ENCODE data around the gene ZNF689.
"Not testable (repeated sequence)": the region's sequence is repeated elsewhere in the genome, so short reads cannot be mapped to it uniquely, and the experiment has no call there.

ZNF689 gene

GRCh38 chr16:30641378-30641982 lies 31.3 kb upstream of the ZNF689 start:
- Histone ChIP-seq H3K36me3 (ENCODE audit: control insufficient read depth in 1 of 2, insufficient read depth in 2 of 2, low read length in 2 of 2) (no peaks in the 10 kb centered on the region), H2BK12ac (ENCODE audit: low read length) (no peak overlapping the region), H3K9ac (ENCODE audit: low read length) (no peak overlapping the region), H4K91ac (ENCODE audit: low read depth, low read length) (no peak overlapping the region), H3K27me3 (ENCODE audit: insufficient read depth, low read length) (no peaks in the 10 kb centered on the region), H3K4me2 (ENCODE audit: low read length) (no peak overlapping the region), H3K23ac (ENCODE audit: low read length) (no peak overlapping the region), H4K8ac (ENCODE audit: low read depth, low read length) (no peak overlapping the region), H3K18ac (ENCODE audit: low read length) (no peak overlapping the region), H3K4me1 (ENCODE audit: control insufficient read depth in 1 of 2, insufficient read depth in 2 of 2, low read length in 2 of 2) (no peaks in the 10 kb centered on the region), H3K4me3 (ENCODE audit: low read depth, low read length) (no peak overlapping the region), H3K27ac (ENCODE audit: low read depth, low read length) (no peak overlapping the region), H3K9me3 (ENCODE audit: insufficient read depth, low read depth, low read length) (no peaks in the 10 kb centered on the region), H3K4ac (ENCODE audit: low read depth, low read length) (no peak overlapping the region), H2BK120ac (ENCODE audit: insufficient read depth, low read length, poor library complexity) (no peak overlapping the region), H2BK5ac (ENCODE audit: low read depth, low read length, poor library complexity) (no peak overlapping the region), H4K12ac (ENCODE audit: low read depth, low read length) (no peak overlapping the region), H2AK5ac (ENCODE audit: low read length) (no peak overlapping the region), H3K79me2 (ENCODE audit: control insufficient read depth, insufficient read depth, low read length, poor library complexity) (no peaks in the 10 kb centered on the region), H3K14ac (ENCODE audit: low read length) (no peak overlapping the region), H3K79me1 (ENCODE audit: low read length) (no peaks in the 10 kb centered on the region), H2AFZ (ENCODE audit: insufficient read depth, low read length, poor library complexity) (no peak overlapping the region)
- DNase-seq = no peak
- no CpG with 5 or more reads among the region's 3 CpGs for WGBS (ENCODE audit: extremely low coverage, insufficient coverage, insufficient read length)

DNA sequence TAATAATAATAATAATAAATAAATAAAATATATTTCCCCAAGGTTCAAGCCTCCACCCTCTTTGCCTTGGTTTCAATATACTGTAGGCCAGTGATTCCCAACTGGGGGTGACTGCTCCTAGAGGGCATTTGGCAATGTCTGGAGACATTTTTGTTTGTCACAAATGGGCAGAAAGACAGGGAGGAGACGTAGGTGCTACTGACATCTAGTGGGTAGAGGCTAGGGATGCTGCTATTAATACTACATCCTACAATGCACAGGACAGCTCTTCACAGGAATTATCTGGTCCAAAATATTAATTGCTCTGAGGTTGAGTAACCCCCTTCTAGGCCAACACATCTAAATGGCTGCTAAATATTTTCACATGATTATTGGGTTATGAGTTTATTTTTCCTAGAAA lies 27.8 kb upstream of the ZNF689 start:
- no peak overlapping the region for H3K27ac ChIP-seq (ENCODE audit: low read depth, low read length)
- no peak overlapping the region for H3K9ac ChIP-seq (ENCODE audit: low read length)

GRCh38 chr16:30637139-30637538 lies 26.9 kb upstream of the ZNF689 start:
- not testable (repeated sequence) for H4K8ac ChIP-seq (ENCODE audit: low read depth, low read length); H3K4me3 ChIP-seq (ENCODE audit: low read depth, low read length); H2AK5ac ChIP-seq (ENCODE audit: low read length); H4K91ac ChIP-seq (ENCODE audit: low read depth, low read length); H4K12ac ChIP-seq (ENCODE audit: low read depth, low read length); H2BK120ac ChIP-seq (ENCODE audit: insufficient read depth, low read length, poor library complexity); H3K36me3 ChIP-seq (ENCODE audit: control insufficient read depth in 1 of 2, insufficient read depth in 2 of 2, low read length in 2 of 2); H3K9ac ChIP-seq (ENCODE audit: low read length); H3K4me2 ChIP-seq (ENCODE audit: low read length); H3K18ac ChIP-seq (ENCODE audit: low read length); H3K9me3 ChIP-seq (ENCODE audit: insufficient read depth, low read depth, low read length); H3K4me1 ChIP-seq (ENCODE audit: control insufficient read depth in 1 of 2, insufficient read depth in 2 of 2, low read length in 2 of 2); H3K23ac ChIP-seq (ENCODE audit: low read length); H3K4ac ChIP-seq (ENCODE audit: low read depth, low read length); H3K14ac ChIP-seq (ENCODE audit: low read length); H3K27me3 ChIP-seq (ENCODE audit: insufficient read depth, low read length); DNase-seq; H3K79me2 ChIP-seq (ENCODE audit: control insufficient read depth, insufficient read depth, low read length, poor library complexity); H2BK5ac ChIP-seq (ENCODE audit: low read depth, low read length, poor library complexity); H2BK12ac ChIP-seq (ENCODE audit: low read length); H3K27ac ChIP-seq (ENCODE audit: low read depth, low read length); H2AFZ ChIP-seq (ENCODE audit: insufficient read depth, low read length, poor library complexity); H3K79me1 ChIP-seq (ENCODE audit: low read length)
- WGBS (ENCODE audit: extremely low coverage, insufficient coverage, insufficient read length) = no CpG with 5 or more reads among the region's 10 CpGs

More for the DNA sequence above, 27.8 kb upstream of the ZNF689 start:
- Histone ChIP-seq H3K4me3 (ENCODE audit: low read depth, low read length) (no peak overlapping the region), H3K79me2 (ENCODE audit: control insufficient read depth, insufficient read depth, low read length, poor library complexity) (peaks cover 4% of the 10 kb centered on the region), H3K27me3 (ENCODE audit: insufficient read depth, low read length) (no peaks in the 10 kb centered on the region), H2AFZ (ENCODE audit: insufficient read depth, low read length, poor library complexity) (no peak overlapping the region), H3K9me3 (ENCODE audit: insufficient read depth, low read depth, low read length) (no peaks in the 10 kb centered on the region), H3K4me1 (ENCODE audit: control insufficient read depth in 1 of 2, insufficient read depth in 2 of 2, low read length in 2 of 2) (peaks cover 0 to 2% of the 10 kb centered on the region in 2 experiments), H3K4ac (ENCODE audit: low read depth, low read length) (no peak overlapping the region), H4K8ac (ENCODE audit: low read depth, low read length) (no peak overlapping the region), H2BK5ac (ENCODE audit: low read depth, low read length, poor library complexity) (no peak overlapping the region), H3K23ac (ENCODE audit: low read length) (no peak overlapping the region), H3K4me2 (ENCODE audit: low read length) (no peak overlapping the region), H4K91ac (ENCODE audit: low read depth, low read length) (no peak overlapping the region), H2BK12ac (ENCODE audit: low read length) (no peak overlapping the region), H2BK120ac (ENCODE audit: insufficient read depth, low read length, poor library complexity) (no peak overlapping the region), H3K18ac (ENCODE audit: low read length) (no peak overlapping the region), H3K79me1 (ENCODE audit: low read length) (peaks cover 9% of the 10 kb centered on the region), H3K14ac (ENCODE audit: low read length) (no peak overlapping the region), H2AK5ac (ENCODE audit: low read length) (no peak overlapping the region), H4K12ac (ENCODE audit: low read depth, low read length) (no peak overlapping the region), H3K36me3 (ENCODE audit: control insufficient read depth in 1 of 2, insufficient read depth in 2 of 2, low read length in 2 of 2) (no peaks in the 10 kb centered on the region)
- peak; percentile 48 to 80 for DNase-seq
- no CpG with 5 or more reads among the region's 1 CpG for WGBS (ENCODE audit: extremely low coverage, insufficient coverage, insufficient read length)

DNA sequence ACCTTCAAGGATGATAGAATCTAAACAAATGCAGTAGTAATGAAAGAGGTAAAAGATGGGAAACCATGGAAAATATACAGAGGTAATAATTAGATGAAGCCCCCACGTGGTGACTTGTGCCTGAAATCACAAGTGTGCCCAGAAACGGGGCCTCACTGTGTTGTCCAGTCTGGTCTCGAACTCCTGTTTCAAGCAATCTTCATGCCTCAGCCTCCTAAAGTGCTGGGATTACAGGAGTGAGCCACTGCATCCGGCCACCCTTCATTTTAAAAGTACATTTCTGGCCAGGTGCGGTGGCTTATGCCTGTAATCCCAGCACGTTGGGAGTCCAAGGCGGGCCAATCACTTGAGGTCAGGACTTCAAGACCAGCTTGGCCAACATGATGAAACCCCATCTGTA lies 26.4 kb upstream of the ZNF689 start:
- no peak for DNase-seq
- H3K18ac ChIP-seq (ENCODE audit: low read length) = no peak overlapping the region
- H4K8ac ChIP-seq (ENCODE audit: low read depth, low read length) = no peak overlapping the region
- no peak overlapping the region for H2BK5ac ChIP-seq (ENCODE audit: low read depth, low read length, poor library complexity)
- H3K79me1 ChIP-seq (ENCODE audit: low read length) = peaks cover 9% of the 10 kb centered on the region
- no peaks in the 10 kb centered on the region for H3K27me3 ChIP-seq (ENCODE audit: insufficient read depth, low read length)
- no peak overlapping the region for H2BK120ac ChIP-seq (ENCODE audit: insufficient read depth, low read length, poor library complexity)
- no peak overlapping the region for H4K91ac ChIP-seq (ENCODE audit: low read depth, low read length)
- H3K14ac ChIP-seq (ENCODE audit: low read length) = no peak overlapping the region
- H3K27ac ChIP-seq (ENCODE audit: low read depth, low read length) = no peak overlapping the region
- no peak overlapping the region for H3K4me2 ChIP-seq (ENCODE audit: low read length)
- no peak overlapping the region for H2AFZ ChIP-seq (ENCODE audit: insufficient read depth, low read length, poor library complexity)
- no peaks in the 10 kb centered on the region for H3K9me3 ChIP-seq (ENCODE audit: insufficient read depth, low read depth, low read length)
- no peak overlapping the region for H3K4ac ChIP-seq (ENCODE audit: low read depth, low read length)
- H3K23ac ChIP-seq (ENCODE audit: low read length) = no peak overlapping the region
- H2AK5ac ChIP-seq (ENCODE audit: low read length) = no peak overlapping the region
- no peak overlapping the region for H2BK12ac ChIP-seq (ENCODE audit: low read length)
- no peak overlapping the region for H4K12ac ChIP-seq (ENCODE audit: low read depth, low read length)
- H3K79me2 ChIP-seq (ENCODE audit: control insufficient read depth, insufficient read depth, low read length, poor library complexity) = peaks cover 4% of the 10 kb centered on the region
- no peak overlapping the region for H3K9ac ChIP-seq (ENCODE audit: low read length)
- H3K36me3 ChIP-seq (ENCODE audit: control insufficient read depth in 1 of 2, insufficient read depth in 2 of 2, low read length in 2 of 2) = no peaks in the 10 kb centered on the region
- H3K4me3 ChIP-seq (ENCODE audit: low read depth, low read length) = no peak overlapping the region
- no CpG with 5 or more reads among the region's 7 CpGs for WGBS (ENCODE audit: extremely low coverage, insufficient coverage, insufficient read length)
- H3K4me1 ChIP-seq (ENCODE audit: control insufficient read depth in 1 of 2, insufficient read depth in 2 of 2, low read length in 2 of 2) = peaks cover 0 to 2% of the 10 kb centered on the region in 2 experiments
